GM23338 (cell line): ENCODE data around the gene TRPM2. TPM values are rescaled to one million over a fixed set of nuclear protein-coding genes. Genes with fewer than 3 reads are reported as not detected.

Experiments used
- ATAC-seq: fragments of 200-7000 bp; cut with Tn5 transposase; 3 replicates; pipeline ENCODE4 v1.9.1; 2020
- DNase-seq: peaks from one replicate; pipeline ENCODE4 v3.0.0-alpha.2; 2015; ENCODE audit warnings: low spot score
- H2AFZ ChIP-seq: fragments of 200-600 bp; sonication (generic); 2 replicates; pipeline ENCODE4 v1.8.0; 2016; ENCODE audit warnings: antibody characterized with exemption, mild to moderate bottlenecking, moderate library complexity
- H3F3A ChIP-seq: fragments of 200-600 bp; sonication (generic); replicated peaks from 2 replicates; pipeline ENCODE4 v1.8.0; 2017; ENCODE audit warnings: antibody characterized with exemption, mixed run types, low read depth
- H3K27ac ChIP-seq: fragments of 200-600 bp; sonication (generic); 2 replicates; pipeline ENCODE4 v1.6.1; 2016; ENCODE audit warnings: low read depth
- H3K27me3 ChIP-seq: fragments of 200-600 bp; sonication (generic); 2 replicates; pipeline ENCODE4 v1.8.0; 2016; ENCODE audit warnings: mild to moderate bottlenecking, mixed run types, moderate library complexity; ENCODE audit not compliant: insufficient read depth
- H3K36me3 ChIP-seq: fragments of 200-600 bp; sonication (generic); 2 replicates; pipeline ENCODE4 v1.8.0; 2016; ENCODE audit warnings: mild to moderate bottlenecking; ENCODE audit not compliant: insufficient read depth
- H3K4me1 ChIP-seq: fragments of 200-600 bp; sonication (generic); 2 replicates; pipeline ENCODE4 v1.8.0; 2016; ENCODE audit warnings: mild to moderate bottlenecking, moderate library complexity; ENCODE audit not compliant: insufficient read depth
- H3K4me2 ChIP-seq: fragments of 200-600 bp; sonication (generic); 2 replicates; pipeline ENCODE4 v1.7.1; 2017; ENCODE audit warnings: mixed run types
- H3K4me3 ChIP-seq: fragments of 200-600 bp; sonication (generic); 2 replicates; pipeline ENCODE4 v1.6.1; 2016; ENCODE audit warnings: mixed run types
- H3K79me2 ChIP-seq: fragments of 200-600 bp; sonication (generic); replicated peaks from 2 replicates; pipeline ENCODE4 v1.8.0; 2017; ENCODE audit warnings: mild to moderate bottlenecking; ENCODE audit not compliant: insufficient read depth
- H3K9me2 ChIP-seq: fragments of 200-600 bp; sonication (generic); 2 replicates; pipeline ENCODE4 v1.8.0; 2017; ENCODE audit not compliant: insufficient read depth
- H4K20me1 ChIP-seq: fragments of 200-600 bp; sonication (generic); replicated peaks from 2 replicates; pipeline ENCODE4 v1.8.0; 2017; ENCODE audit warnings: mild to moderate bottlenecking; ENCODE audit not compliant: insufficient read depth
- H3K27ac Mint-ChIP-seq: 2 replicates; pipeline ENCODE4 v1.8.0; 2020; ENCODE audit warnings: inconsistent platforms, mild to moderate bottlenecking, moderate library complexity, mixed read lengths
- H3K27me3 Mint-ChIP-seq: 3 replicates; pipeline ENCODE4 v1.8.0; 2022; ENCODE audit warnings: low read depth, mild to moderate bottlenecking, moderate library complexity, mixed read lengths, inconsistent platforms; ENCODE audit not compliant: insufficient read depth, poor library complexity
- H3K36me3 Mint-ChIP-seq: 3 replicates; pipeline ENCODE4 v1.8.0; 2021; ENCODE audit warnings: low read depth, mild to moderate bottlenecking, inconsistent platforms, moderate library complexity, mixed read lengths
- H3K4me1 Mint-ChIP-seq: 3 replicates; pipeline ENCODE4 v1.8.0; 2020; ENCODE audit warnings: mild to moderate bottlenecking, inconsistent platforms, mixed read lengths
- H3K4me3 Mint-ChIP-seq: 3 replicates; pipeline ENCODE4 v1.8.0; 2021; ENCODE audit warnings: moderate library complexity, mild to moderate bottlenecking, inconsistent platforms, mixed read lengths
- H3K9me3 Mint-ChIP-seq: 3 replicates; pipeline ENCODE4 v1.8.0; 2020; ENCODE audit warnings: moderate library complexity, mild to moderate bottlenecking, inconsistent platforms, mixed read lengths
- CREB1 ChIP-seq: fragments of 250-450 bp; sonication (Bioruptor Pico); IDR thresholded peaks from 2 replicates; pipeline ENCODE4 v1.5.0; 2020; ENCODE audit warnings: low read depth, mild to moderate bottlenecking, moderate library complexity
- CTCF ChIP-seq, 2 experiments: fragments of 200-600 bp in 1 of 2; sonication (generic) in 1 of 2; conservative IDR thresholded peaks; 2 replicates each; pipeline versions ENCODE4 v1.5.1 to v1.6.1; 2016 to 2017; ENCODE audit warnings: antibody characterized with exemption in 2 of 2, low read depth in 2 of 2, mild to moderate bottlenecking in 2 of 2, moderate library complexity in 1 of 2
- ETS1 ChIP-seq: IDR thresholded peaks from 2 replicates; pipeline ENCODE4 v1.6.1; 2016; ENCODE audit warnings: antibody characterized with exemption
- EZH2 ChIP-seq: fragments of 200-600 bp; sonication (generic); IDR thresholded peaks from one replicate; pipeline ENCODE4 v1.8.0; 2017; ENCODE audit warnings: antibody characterized with exemption, mild to moderate bottlenecking, low read depth; ENCODE audit not compliant: unreplicated experiment
- JUNB ChIP-seq: IDR thresholded peaks from one replicate; pipeline ENCODE4 v1.6.1; 2016; ENCODE audit warnings: antibody characterized with exemption; ENCODE audit not compliant: unreplicated experiment
- NANOG ChIP-seq: IDR thresholded peaks from 2 replicates; pipeline ENCODE4 v1.6.1; 2016; ENCODE audit warnings: antibody characterized with exemption, borderline replicate concordance
- POLR2AphosphoS5 ChIP-seq: IDR thresholded peaks from 2 replicates; pipeline ENCODE4 v1.6.1; 2016; ENCODE audit warnings: antibody characterized with exemption, low read depth
- REST ChIP-seq: IDR thresholded peaks from one replicate; pipeline ENCODE4 v1.6.1; 2018; ENCODE audit warnings: antibody characterized with exemption; ENCODE audit not compliant: unreplicated experiment
- STAT1 ChIP-seq: IDR thresholded peaks from one replicate; pipeline ENCODE4 v1.6.1; 2016; ENCODE audit warnings: antibody characterized with exemption; ENCODE audit not compliant: unreplicated experiment
- polyA plus RNA-seq: library from polyadenylated mRNA; unstranded; fragments of >200 nt; fragmentation: Nextera tagmentation; extraction: Ambion mirVana; gene quantifications from 2 replicates; pipeline ENCODE4 v1.2.1, GENCODE V29; 2016
- total RNA-seq: library from RNA; depleted of rRNA; stranded (reverse); fragments of >200 nt; shearing (Covaris generic); gene quantifications from 2 replicates; pipeline ENCODE4 v1.2.3, GENCODE V29; 2014

Gene TRPM2
- total and polyA plus RNA-seq, 2 experiments from 2014 or later = 0.53 to 0.83 TPM

GRCh38 chr21:44378646-44379514, 25.5 kb downstream of the TRPM2 start:
- no peaks in the 10 kb centered on the region for H3K36me3 ChIP-seq
- H3K9me2 ChIP-seq = no peaks in the 10 kb centered on the region
- DNase-seq (no peak), ATAC-seq (no peak)
- TF ChIP-seq EZH2 (no peak), CREB1 (CRISPR knock-in tag) (no peak), REST (no peak), JUNB (no peak), STAT1 (no peak), ETS1 (no peak), CTCF (conservative IDR thresholded peaks at IDR 0.05; ENCODE audit: low read depth in 2 of 2) (no peak), POLR2AphosphoS5 (no peak), NANOG (no peak)
- no peak overlapping the region for H3K27ac ChIP-seq
- H2AFZ ChIP-seq = no peak overlapping the region
- Mint-ChIP-seq H3K4me1 (peaks cover 15% of the 10 kb centered on the region; the same call in 2 of the 3 replicates), H3K27ac (no peak overlapping the region), H3K27me3 (peaks cover 6% of the 10 kb centered on the region), H3K36me3 (no peaks in the 10 kb centered on the region; the same call in 2 of the 3 replicates), H3K4me3 (no peak overlapping the region), H3K9me3 (peaks cover 22% of the 10 kb centered on the region)
- H3K4me2 ChIP-seq = no peak overlapping the region
- H3K27me3 ChIP-seq = no peaks in the 10 kb centered on the region
- no peaks in the 10 kb centered on the region for H3K79me2 ChIP-seq
- H4K20me1 ChIP-seq = no peaks in the 10 kb centered on the region
- H3F3A ChIP-seq = no peaks in the 10 kb centered on the region
- no peak overlapping the region for H3K4me3 ChIP-seq
- H3K4me1 ChIP-seq = no peaks in the 10 kb centered on the region
